ENCODE measurements around the gene EPX.

- no peak for TF ChIP-seq POLR2A (IDR thresholded peaks at IDR 0.05)
- TF ChIP-seq, protein P1, sequence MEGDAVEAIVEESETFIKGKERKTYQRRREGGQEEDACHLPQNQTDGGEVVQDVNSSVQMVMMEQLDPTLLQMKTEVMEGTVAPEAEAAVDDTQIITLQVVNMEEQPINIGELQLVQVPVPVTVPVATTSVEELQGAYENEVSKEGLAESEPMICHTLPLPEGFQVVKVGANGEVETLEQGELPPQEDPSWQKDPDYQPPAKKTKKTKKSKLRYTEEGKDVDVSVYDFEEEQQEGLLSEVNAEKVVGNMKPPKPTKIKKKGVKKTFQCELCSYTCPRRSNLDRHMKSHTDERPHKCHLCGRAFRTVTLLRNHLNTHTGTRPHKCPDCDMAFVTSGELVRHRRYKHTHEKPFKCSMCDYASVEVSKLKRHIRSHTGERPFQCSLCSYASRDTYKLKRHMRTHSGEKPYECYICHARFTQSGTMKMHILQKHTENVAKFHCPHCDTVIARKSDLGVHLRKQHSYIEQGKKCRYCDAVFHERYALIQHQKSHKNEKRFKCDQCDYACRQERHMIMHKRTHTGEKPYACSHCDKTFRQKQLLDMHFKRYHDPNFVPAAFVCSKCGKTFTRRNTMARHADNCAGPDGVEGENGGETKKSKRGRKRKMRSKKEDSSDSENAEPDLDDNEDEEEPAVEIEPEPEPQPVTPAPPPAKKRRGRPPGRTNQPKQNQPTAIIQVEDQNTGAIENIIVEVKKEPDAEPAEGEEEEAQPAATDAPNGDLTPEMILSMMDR (IDR thresholded peaks at IDR 0.05): no peak
- TF ChIP-seq POLR2AphosphoS5 (IDR thresholded peaks at IDR 0.05): no peak
- TF ChIP-seq EP300 (IDR thresholded peaks at IDR 0.05): no peak
Measured at GRCh38 chr17:58193641-58194255, 1.2 kb downstream of the EPX start.

Data from gastroesophageal sphincter (tissue), 3 donors.